ENCODE data around the gene PPHLN1. TPM values are rescaled to one million over a fixed set of nuclear protein-coding genes. Genes with fewer than 3 reads are reported as not detected.

PPHLN1 gene
- total RNA-seq, 4 donors from 2014 or later = 44.9 to 324 (median 59.6) TPM

DNA sequence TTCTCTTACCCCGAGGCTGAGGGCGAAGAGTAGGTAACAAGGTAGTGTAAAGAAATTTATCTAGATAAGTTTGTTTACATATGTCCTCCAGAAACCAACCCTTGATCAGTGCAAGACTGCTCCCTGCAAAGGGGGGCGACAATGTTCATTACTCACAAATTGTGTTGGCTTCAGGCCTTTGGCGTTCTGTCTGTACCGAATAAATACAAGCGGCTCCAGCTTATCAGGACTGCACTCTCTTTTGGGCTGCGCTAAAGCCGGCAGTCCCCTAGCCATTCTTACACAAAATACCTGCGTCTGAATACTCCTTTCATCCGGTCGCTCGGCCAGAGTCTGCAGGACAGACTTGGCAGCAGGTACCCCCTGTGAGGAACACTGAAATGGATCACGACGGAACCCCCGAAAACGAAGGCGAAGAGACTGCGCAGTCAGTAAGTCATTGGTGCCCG lies 116.4 kb downstream of the PPHLN1 start:
- TF ChIP-seq POLR2A (IDR thresholded peaks at IDR 0.05) = no peak
- no peak for TF ChIP-seq EP300 (IDR thresholded peaks at IDR 0.05; ENCODE audit: low read depth)
- TF ChIP-seq POLR2AphosphoS5 (IDR thresholded peaks at IDR 0.05) = no peak
- TF ChIP-seq, protein P1, sequence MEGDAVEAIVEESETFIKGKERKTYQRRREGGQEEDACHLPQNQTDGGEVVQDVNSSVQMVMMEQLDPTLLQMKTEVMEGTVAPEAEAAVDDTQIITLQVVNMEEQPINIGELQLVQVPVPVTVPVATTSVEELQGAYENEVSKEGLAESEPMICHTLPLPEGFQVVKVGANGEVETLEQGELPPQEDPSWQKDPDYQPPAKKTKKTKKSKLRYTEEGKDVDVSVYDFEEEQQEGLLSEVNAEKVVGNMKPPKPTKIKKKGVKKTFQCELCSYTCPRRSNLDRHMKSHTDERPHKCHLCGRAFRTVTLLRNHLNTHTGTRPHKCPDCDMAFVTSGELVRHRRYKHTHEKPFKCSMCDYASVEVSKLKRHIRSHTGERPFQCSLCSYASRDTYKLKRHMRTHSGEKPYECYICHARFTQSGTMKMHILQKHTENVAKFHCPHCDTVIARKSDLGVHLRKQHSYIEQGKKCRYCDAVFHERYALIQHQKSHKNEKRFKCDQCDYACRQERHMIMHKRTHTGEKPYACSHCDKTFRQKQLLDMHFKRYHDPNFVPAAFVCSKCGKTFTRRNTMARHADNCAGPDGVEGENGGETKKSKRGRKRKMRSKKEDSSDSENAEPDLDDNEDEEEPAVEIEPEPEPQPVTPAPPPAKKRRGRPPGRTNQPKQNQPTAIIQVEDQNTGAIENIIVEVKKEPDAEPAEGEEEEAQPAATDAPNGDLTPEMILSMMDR (IDR thresholded peaks at IDR 0.05) = no peak
- peaks cover 0 to 25% (median 9%) of the 10 kb centered on the region in 4 donors for H3K36me3 ChIP-seq
- no peaks in the 10 kb centered on the region for H3K27me3 ChIP-seq
- intact Hi-C loops (cut with DNase I; ENCODE audit: low total_unique reads) (no loop called here), in situ Hi-C loops (cut with MboI; ENCODE audit: low pct_ligation_motif_present in 1 of 4, low pct_unique_long_range_greater_than_20kb in 1 of 4, low sequenced_read_pairs in 3 of 4) (no loop called here)
- DNase-seq = no peak
- H3K4me1 ChIP-seq = no peaks in the 10 kb centered on the region
- no peak overlapping the region for H3K27ac ChIP-seq
- no peak overlapping the region for H3K4me3 ChIP-seq
- 86 to 91% methylated on average over 12 to 19 of the region's 19 CpGs for WGBS, 2 donors (ENCODE audit: low coverage in 1 of 2)
- H3K9me3 ChIP-seq = no peaks in the 10 kb centered on the region

DNA sequence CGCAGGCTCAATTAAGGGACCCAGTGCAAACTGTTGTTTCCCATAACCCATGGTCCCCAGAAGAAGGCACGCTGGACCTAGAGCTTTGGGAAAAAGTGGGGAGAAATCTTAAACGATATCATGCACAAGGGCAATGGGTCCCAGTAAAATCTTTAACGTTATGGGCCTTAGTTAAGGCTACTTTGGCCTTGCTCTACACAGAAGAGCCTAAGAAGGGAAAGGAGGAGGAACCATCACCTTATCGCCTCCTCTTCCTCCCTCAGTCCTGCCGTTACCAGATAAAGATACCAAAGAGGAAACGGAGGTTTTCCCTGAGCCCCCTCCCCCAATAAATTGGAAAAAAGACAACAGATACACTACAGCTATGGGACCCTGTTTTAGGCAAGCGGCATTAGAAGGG lies 116.9 kb downstream of the PPHLN1 start:
- WGBS, 2 donors (ENCODE audit: low coverage in 1 of 2) = 96 to 100% methylated on average over 1 to 8 of the region's 8 CpGs
- Histone ChIP-seq H3K27me3 (no peaks in the 10 kb centered on the region), H3K27ac (no peak overlapping the region), H3K4me3 (no peak overlapping the region), H3K9me3 (no peaks in the 10 kb centered on the region), H3K4me1 (no peaks in the 10 kb centered on the region), H3K36me3 (peaks cover 0 to 25% (median 9%) of the 10 kb centered on the region in 4 donors)
- in situ Hi-C loops (cut with MboI; ENCODE audit: low pct_ligation_motif_present in 1 of 4, low pct_unique_long_range_greater_than_20kb in 1 of 4, low sequenced_read_pairs in 3 of 4) (no loop called here), intact Hi-C loops (cut with DNase I; ENCODE audit: low total_unique reads) (no loop called here)
- no peak for TF ChIP-seq EP300 (IDR thresholded peaks at IDR 0.05; ENCODE audit: low read depth)
- DNase-seq = no peak

DNA sequence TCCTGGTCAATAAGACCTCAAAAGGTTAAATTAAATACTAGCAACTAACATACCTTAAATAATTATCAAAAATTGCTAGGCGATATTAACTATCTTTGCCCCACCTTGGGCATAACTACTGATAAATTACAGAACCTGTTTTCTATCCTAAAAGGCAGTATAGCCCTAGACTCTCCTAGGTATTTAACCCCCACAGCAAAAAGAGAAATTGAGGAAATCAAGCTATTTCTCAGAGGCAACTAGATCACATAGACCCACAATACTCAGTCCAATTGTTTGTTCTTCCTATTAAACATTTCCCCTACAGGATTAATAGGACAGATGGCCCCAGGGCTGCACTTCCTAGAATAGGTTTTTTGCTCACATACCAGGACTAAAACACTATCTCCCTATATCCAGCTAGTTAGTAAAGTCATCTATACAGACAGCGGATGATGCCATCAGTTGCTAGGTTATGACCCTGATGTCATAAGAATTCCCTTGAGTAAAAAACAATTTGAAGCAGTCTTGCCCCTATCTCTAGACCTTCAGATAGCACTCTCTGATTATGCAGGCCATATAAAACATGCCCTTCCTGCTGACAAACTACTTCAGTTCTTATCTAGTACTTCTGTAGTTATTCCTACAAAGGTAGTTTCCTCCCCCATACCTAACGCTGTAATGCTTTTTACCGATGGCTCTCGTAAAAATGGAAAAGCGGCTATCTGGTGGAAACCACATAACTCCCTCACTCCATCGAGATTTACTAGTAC lies 118.4 kb downstream of the PPHLN1 start:
- 95 to 96% methylated on average over 6 to 7 of the region's 7 CpGs for WGBS, 2 donors (ENCODE audit: low coverage in 1 of 2)
- in situ Hi-C loops (cut with MboI; ENCODE audit: low pct_ligation_motif_present in 1 of 4, low pct_unique_long_range_greater_than_20kb in 1 of 4, low sequenced_read_pairs in 3 of 4) (no loop called here), intact Hi-C loops (cut with DNase I; ENCODE audit: low total_unique reads) (no loop called here)
- Histone ChIP-seq H3K27me3 (no peaks in the 10 kb centered on the region), H3K4me3 (no peak overlapping the region), H3K36me3 (peaks cover 0 to 25% (median 9%) of the 10 kb centered on the region in 4 donors), H3K4me1 (no peaks in the 10 kb centered on the region), H3K27ac (no peak overlapping the region), H3K9me3 (no peaks in the 10 kb centered on the region)
- TF ChIP-seq, protein P1 (IDR thresholded peaks at IDR 0.05) = no peak
- no peak for TF ChIP-seq POLR2A (IDR thresholded peaks at IDR 0.05)
- TF ChIP-seq EP300 (IDR thresholded peaks at IDR 0.05; ENCODE audit: low read depth) = no peak
- no peak for TF ChIP-seq POLR2AphosphoS5 (IDR thresholded peaks at IDR 0.05)
- no peak for DNase-seq

DNA sequence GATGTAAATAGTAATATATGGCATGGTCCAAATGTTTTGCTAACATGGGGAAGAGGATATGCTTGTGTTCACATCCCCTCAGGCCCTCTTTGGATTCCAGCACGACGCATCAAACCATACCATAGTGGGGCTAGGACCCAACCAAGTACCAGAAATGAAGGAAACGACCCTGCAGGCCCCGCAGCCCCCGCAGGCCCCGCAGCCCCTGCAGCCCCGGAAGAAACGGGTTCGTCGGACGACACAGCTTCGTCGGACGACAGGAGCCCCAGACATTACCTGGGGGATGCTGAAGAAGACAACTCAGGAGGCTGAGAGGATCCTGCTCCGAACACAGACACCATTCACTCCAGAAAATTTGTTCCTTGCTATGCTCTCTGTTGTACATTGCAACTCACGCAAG lies 119.9 kb downstream of the PPHLN1 start:
- WGBS, 2 donors (ENCODE audit: low coverage in 1 of 2) = 94 to 95% methylated on average over 2 to 16 of the region's 16 CpGs
- TF ChIP-seq POLR2A (IDR thresholded peaks at IDR 0.05) (no peak), POLR2AphosphoS5 (IDR thresholded peaks at IDR 0.05) (no peak), EP300 (IDR thresholded peaks at IDR 0.05; ENCODE audit: low read depth) (no peak)
- TF ChIP-seq, protein P1 (IDR thresholded peaks at IDR 0.05) = no peak
- intact Hi-C loops (cut with DNase I; ENCODE audit: low total_unique reads) (no loop called here), in situ Hi-C loops (cut with MboI; ENCODE audit: low pct_ligation_motif_present in 1 of 4, low pct_unique_long_range_greater_than_20kb in 1 of 4, low sequenced_read_pairs in 3 of 4) (no loop called here)
- Histone ChIP-seq H3K4me3 (no peak overlapping the region), H3K27me3 (no peaks in the 10 kb centered on the region), H3K27ac (no peak overlapping the region), H3K36me3 (peaks cover 0 to 25% (median 9%) of the 10 kb centered on the region in 4 donors), H3K9me3 (no peaks in the 10 kb centered on the region), H3K4me1 (no peaks in the 10 kb centered on the region)
- DNase-seq = no peak

All from transverse colon (tissue), 4 donors.